ENCODE data around the gene DLK2.

DNA sequence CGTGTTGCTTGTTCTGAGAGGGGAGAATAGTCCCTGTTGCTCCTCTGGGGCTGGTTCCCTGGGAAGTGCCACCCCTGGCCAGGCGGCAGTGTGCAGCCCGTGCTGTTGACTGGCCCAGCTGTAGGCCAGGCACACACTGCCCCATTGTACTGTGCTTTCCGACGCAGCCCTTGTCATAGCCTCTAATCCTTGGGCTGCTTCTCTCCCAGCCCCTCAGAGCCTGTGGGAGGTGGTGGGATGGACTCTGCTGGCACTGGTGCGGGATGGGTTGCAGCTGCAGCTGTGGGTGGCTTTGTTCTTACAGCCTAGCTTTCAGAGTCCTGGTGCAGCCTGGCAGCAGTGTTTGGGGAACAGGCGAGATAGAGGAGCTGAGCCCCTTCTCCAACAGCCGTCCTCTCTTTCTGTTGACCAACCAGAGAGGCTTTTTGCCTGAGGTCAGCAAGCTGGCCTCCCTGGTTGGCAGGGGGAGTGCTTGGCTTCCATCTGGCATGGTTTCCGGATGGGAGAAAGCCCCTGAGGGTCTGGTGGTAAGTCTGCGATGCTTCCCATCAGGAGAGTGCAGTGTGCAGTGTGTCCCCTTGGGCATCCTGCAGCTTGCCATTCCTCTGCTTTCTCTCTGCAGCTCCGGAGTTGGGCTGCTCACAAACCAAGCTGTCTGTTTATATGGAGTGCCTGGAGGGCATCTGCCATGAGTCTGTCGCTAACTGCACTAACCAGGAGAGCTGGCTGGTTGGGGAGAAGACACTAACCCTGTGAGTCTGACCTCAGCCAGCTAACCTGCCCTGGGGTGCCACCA is 34.1 kb upstream of the DLK2 start:
- no peak for TF ChIP-seq FOXP2 (optimal IDR thresholded peaks at IDR 0.05; ENCODE audit: borderline replicate concordance, extremely low read depth, extremely low read length, insufficient read depth)
- no peak for TF ChIP-seq POLR2AphosphoS5 (IDR thresholded peaks at IDR 0.05; ENCODE audit: low read depth, low read length)

Measured in PFSK-1 (cell line).